ENCODE measurements around the gene NMT2. TPM values are rescaled to one million over a fixed set of nuclear protein-coding genes. Genes with fewer than 3 reads are reported as not detected.
"Not testable (repeated sequence)": the region's sequence is repeated elsewhere in the genome, so short reads cannot be mapped to it uniquely, and the experiment has no call there.

Gene NMT2
- total and polyA plus RNA-seq, 8 donors, result 5.5 to 107 (median 9.2) TPM

DNA sequence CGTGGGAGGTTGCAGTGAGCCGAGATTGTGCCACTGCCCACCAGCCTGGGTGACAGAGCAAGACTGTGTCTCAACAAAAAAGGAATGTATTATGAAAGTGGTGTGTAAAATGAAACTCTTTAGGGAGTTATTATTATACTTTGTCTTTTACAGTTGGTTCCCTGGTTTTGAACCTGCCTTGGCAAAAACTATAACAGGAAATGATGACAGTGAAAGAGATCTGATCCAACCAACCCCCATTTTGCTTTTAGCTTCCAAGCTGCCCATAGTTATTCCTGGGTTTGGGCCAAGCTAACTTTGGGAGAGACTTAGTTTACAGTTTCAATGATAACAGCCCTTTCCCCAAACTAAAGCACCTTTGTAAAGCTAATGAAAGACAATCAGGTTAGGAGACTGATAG lies 34.1 kb upstream of the NMT2 start:
- peaks cover 0 to 7% (median 0%) of the 10 kb centered on the region in 4 donors for H3K36me3 ChIP-seq
- TF ChIP-seq EP300 (IDR thresholded peaks at IDR 0.05) (no peak), POLR2A (IDR thresholded peaks at IDR 0.05) (no peak), POLR2AphosphoS5 (IDR thresholded peaks at IDR 0.05) (no peak)
- TF ChIP-seq, protein P1, sequence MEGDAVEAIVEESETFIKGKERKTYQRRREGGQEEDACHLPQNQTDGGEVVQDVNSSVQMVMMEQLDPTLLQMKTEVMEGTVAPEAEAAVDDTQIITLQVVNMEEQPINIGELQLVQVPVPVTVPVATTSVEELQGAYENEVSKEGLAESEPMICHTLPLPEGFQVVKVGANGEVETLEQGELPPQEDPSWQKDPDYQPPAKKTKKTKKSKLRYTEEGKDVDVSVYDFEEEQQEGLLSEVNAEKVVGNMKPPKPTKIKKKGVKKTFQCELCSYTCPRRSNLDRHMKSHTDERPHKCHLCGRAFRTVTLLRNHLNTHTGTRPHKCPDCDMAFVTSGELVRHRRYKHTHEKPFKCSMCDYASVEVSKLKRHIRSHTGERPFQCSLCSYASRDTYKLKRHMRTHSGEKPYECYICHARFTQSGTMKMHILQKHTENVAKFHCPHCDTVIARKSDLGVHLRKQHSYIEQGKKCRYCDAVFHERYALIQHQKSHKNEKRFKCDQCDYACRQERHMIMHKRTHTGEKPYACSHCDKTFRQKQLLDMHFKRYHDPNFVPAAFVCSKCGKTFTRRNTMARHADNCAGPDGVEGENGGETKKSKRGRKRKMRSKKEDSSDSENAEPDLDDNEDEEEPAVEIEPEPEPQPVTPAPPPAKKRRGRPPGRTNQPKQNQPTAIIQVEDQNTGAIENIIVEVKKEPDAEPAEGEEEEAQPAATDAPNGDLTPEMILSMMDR (IDR thresholded peaks at IDR 0.05), result no peak
- no peak for DNase-seq
- H3K27me3 ChIP-seq, result no peaks in the 10 kb centered on the region
- WGBS, 5 donors, result 88 to 99% (median 97%) methylated on average over 2 of the region's 2 CpGs
- no peak overlapping the region for H3K4me3 ChIP-seq
- intact Hi-C loops (cut with DNase I; ENCODE audit: low total_unique reads), result no loop called here
- no peaks in the 10 kb centered on the region for H3K9me3 ChIP-seq
- H3K4me1 ChIP-seq, result peaks cover 0 to 10% (median 0%) of the 10 kb centered on the region in 4 donors
- H3K27ac ChIP-seq, result no peak overlapping the region

DNA sequence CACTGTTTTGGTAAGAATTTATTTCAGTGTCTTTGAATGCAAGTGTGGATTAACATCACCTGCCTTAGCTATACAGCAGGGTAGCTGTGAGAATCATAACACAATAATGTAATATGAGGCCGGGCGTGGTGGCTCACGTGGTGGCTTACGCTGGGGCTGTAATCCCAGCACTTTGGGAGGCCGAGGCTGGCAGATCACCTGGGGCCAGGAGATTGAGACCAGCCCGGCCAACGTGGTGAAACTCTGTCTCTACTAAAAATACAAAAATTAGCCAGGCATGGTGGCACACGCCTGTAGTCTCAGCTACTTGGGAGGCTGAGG lies 33.8 kb upstream of the NMT2 start:
- H3K9me3 ChIP-seq; intact Hi-C loops (cut with DNase I; ENCODE audit: low total_unique reads); H3K36me3 ChIP-seq; H3K27me3 ChIP-seq; DNase-seq; H3K27ac ChIP-seq; H3K4me1 ChIP-seq; H3K4me3 ChIP-seq: not testable (repeated sequence)
- 85 to 94% (median 92%) methylated on average over 8 of the region's 8 CpGs for WGBS, 5 donors

DNA sequence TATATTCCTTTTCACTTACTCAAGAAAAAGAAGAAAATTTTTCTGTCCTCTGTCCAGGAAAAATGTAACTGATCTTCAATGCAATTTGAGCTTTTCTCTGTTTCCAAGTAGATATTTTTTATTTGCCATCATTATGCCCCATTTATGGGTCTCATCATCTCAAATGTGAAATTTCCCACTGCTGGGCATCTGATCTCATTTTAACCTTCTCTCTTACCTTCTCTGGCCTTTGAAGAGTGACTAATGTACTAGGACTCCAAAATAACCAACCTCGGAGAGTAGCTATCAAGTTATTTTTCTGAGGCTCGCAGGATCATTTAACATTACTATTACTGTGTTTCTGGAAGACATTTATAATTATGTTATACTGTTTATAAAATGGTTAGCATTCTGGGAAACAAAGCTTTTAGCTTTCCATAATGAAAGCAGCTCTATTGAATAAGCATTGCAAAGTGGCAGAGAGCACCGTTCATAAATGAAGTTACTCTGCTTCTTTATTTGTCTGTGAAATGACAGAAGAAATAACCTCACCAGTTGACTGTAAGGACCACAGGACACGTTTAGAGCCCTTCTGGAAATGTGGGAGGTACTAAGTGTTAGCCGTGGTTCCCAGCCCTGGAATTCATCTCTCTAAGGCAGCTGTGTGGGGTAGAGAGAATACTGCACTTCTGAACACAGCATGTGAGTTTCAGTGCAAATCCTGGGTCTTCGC lies 33.3 kb upstream of the NMT2 start:
- Histone ChIP-seq H3K9me3 (no peaks in the 10 kb centered on the region), H3K27ac (no peak overlapping the region), H3K4me3 (no peak overlapping the region), H3K36me3 (peaks cover 0 to under 1% (median 0%) of the 10 kb centered on the region in 4 donors), H3K4me1 (peaks cover 0 to 10% (median 0%) of the 10 kb centered on the region in 4 donors), H3K27me3 (no peaks in the 10 kb centered on the region)
- DNase-seq, result no peak
- TF ChIP-seq POLR2A (IDR thresholded peaks at IDR 0.05) (no peak), EP300 (IDR thresholded peaks at IDR 0.05) (no peak), POLR2AphosphoS5 (IDR thresholded peaks at IDR 0.05) (no peak)
- TF ChIP-seq, protein P1 (IDR thresholded peaks at IDR 0.05), result no peak
- intact Hi-C loops (cut with DNase I; ENCODE audit: low total_unique reads), result no loop called here
- 67 to 78% (median 74%) methylated on average over 6 of the region's 6 CpGs for WGBS, 5 donors

DNA sequence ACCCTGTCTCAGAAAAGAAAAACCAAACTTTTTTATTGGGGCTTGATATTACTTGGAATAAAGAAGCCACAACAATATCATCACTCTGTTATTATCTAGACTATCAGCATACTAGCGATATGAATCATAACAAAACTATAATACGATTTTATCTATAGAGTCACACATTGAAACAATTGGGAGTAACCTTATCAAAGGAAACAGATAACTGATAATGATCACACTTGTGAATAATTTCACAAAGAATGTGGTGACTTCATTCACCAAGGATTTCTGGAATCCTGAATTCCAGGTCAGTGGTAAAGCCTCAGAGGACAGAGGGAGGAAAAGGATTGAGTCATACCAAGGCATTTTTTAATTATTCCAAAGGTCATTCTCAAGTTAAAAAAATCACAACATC lies 32.1 kb upstream of the NMT2 start:
- peaks cover 0 to 10% (median 0%) of the 10 kb centered on the region in 4 donors for H3K4me1 ChIP-seq
- no peak overlapping the region for H3K27ac ChIP-seq
- H3K4me3 ChIP-seq, result no peak overlapping the region
- no peaks in the 10 kb centered on the region for H3K9me3 ChIP-seq
- intact Hi-C loops (cut with DNase I; ENCODE audit: low total_unique reads), result no loop called here
- H3K27me3 ChIP-seq, result no peaks in the 10 kb centered on the region
- DNase-seq, result no peak
- TF ChIP-seq POLR2AphosphoS5 (IDR thresholded peaks at IDR 0.05) (peak in 1 of 3 donors; percentile 23), POLR2A (IDR thresholded peaks at IDR 0.05) (no peak), EP300 (IDR thresholded peaks at IDR 0.05) (no peak)
- TF ChIP-seq, protein P1 (IDR thresholded peaks at IDR 0.05), result no peak
- no peaks in the 10 kb centered on the region for H3K36me3 ChIP-seq
- 38 to 57% (median 43%) methylated on average over 2 of the region's 2 CpGs for WGBS, 5 donors

DNA sequence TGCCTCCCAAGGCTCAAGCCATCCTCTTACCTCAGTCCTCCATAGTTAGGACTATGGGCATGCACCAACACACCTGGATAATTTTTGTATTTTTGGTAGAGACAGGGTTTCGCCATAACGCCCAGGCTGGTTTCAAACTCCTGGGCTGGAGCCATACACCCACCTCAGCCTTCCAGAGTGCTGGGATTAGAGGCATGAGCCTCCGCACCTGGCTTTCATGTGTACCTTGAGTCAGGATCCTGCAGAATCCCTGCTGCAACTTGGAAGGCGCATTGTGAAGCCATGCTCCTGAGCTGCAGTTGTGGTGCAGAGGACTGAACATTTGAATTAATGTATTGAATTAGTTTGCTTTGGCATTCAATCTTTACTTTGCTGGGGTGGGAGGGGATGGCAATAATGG lies 29.4 kb upstream of the NMT2 start:
- TF ChIP-seq EP300 (IDR thresholded peaks at IDR 0.05) (no peak), POLR2A (IDR thresholded peaks at IDR 0.05) (no peak), POLR2AphosphoS5 (IDR thresholded peaks at IDR 0.05) (no peak)
- TF ChIP-seq, protein P1 (IDR thresholded peaks at IDR 0.05), result no peak
- Histone ChIP-seq H3K4me3 (no peak overlapping the region), H3K27ac (no peak overlapping the region), H3K4me1 (peaks cover 0 to 10% (median 0%) of the 10 kb centered on the region in 4 donors), H3K9me3 (no peaks in the 10 kb centered on the region), H3K36me3 (no peaks in the 10 kb centered on the region), H3K27me3 (no peaks in the 10 kb centered on the region)
- intact Hi-C loops (cut with DNase I; ENCODE audit: low total_unique reads), result no loop called here
- 95 to 99% (median 98%) methylated on average over 4 of the region's 4 CpGs for WGBS, 5 donors
- DNase-seq, result no peak
